HG03439 (cell line): Measurements from ENCODE around the gene CREBZF.
"Not testable (repeated sequence)": the region's sequence is repeated elsewhere in the genome, so short reads cannot be mapped to it uniquely, and the experiment has no call there.

Experiments
- ATAC-seq: cut with Tn5 transposase; IDR thresholded peaks from one replicate; pipeline ENCODE4 v1.9.1; 2021; ENCODE audit warnings: mild to moderate bottlenecking, moderate library complexity; ENCODE audit not compliant: unreplicated experiment

CREBZF gene

GRCh38 chr11:85627998-85628770, 36.7 kb downstream of the CREBZF start, which contains the start of gene TMEM126B:
Gene TMEM126B (plus strand): TSS chr11:85628593. CDS start chr11:85628608, 15 bp downstream.
- ATAC-seq = peak; percentile 100

GRCh38 chr11:85627332-85627997, 37.5 kb downstream of the CREBZF start, which contains the start of gene DLG2:
Gene DLG2 (minus strand): TSS chr11:85627344.
- no peak for ATAC-seq

GRCh38 chr11:85626496-85626895, 38.4 kb downstream of the CREBZF start:
- ATAC-seq = no peak

DNA sequence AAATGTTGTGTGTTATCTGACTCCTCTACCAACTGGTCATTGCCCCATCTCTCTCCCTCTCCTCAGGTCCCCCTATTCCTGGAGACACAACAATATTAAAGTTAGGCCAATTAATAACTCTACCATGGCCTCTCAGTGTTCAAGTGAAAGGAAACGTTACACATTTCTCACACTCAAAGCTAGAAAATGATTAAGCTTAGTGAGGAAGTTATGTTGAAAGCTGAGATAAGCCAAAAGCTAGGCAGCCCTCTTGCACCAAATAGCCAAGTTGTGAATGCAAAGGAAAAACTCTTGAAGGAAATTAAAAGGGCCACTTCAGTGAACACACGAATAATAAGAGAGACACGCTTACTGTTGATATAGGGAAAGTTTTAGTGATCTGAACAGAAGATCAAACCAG, 44.7 kb downstream of the CREBZF start:
- ATAC-seq = no peak

- no peak for ATAC-seq
These were observed 45.4 kb downstream of the CREBZF start for GRCh38 chr11:85619499-85619898.

DNA sequence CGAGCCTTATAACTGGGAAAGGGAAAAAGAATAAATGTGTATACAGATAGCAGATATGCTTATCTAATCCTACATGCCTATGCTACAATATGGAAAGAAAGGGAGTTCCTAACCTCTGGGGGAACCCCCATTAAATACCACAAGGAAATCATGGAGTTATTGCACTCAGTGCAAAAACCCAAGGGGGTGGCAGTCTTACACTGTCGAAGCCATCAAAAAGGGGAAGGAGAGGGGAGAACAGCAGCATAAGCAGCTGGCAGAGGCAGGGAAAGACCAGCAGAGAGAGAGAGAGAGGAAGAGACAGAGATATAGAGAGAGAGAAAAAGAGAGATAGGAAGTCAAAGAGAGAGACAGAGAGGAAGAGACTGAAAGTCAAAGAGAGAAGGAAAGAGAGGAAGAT, 53.3 kb downstream of the CREBZF start:
- not testable (repeated sequence) for ATAC-seq
